Sciatic nerve (tissue), 2 donors: ENCODE data around the gene SLC30A1. TPM values are rescaled to one million over a fixed set of nuclear protein-coding genes. Genes with fewer than 3 reads are reported as not detected.
"Not testable (repeated sequence)": the region's sequence is repeated elsewhere in the genome, so short reads cannot be mapped to it uniquely, and the experiment has no call there.

Source experiments
- ATAC-seq: fragments of 200-7000 bp; cut with Tn5 transposase; one replicate; pipeline ENCODE4 v1.9.1; 2020; ENCODE audit warnings: mild to moderate bottlenecking, moderate library complexity
- DNase-seq: peaks from one replicate; pipeline ENCODE4 v3.0.0-alpha.2; 2020; ENCODE audit warnings: low spot score
- intact Hi-C: fragments of 100-400 bp; cut with DNase I; formaldehyde crosslinking; loops from one replicate; pipeline ENCODE4 v1.14.2; 2022
- total RNA-seq: library from RNA; stranded (reverse); fragmentation: NEBNext Ultra II Directional; extraction: Animal tissue kit (Norgen Biotek cat#: 25700); gene quantifications from one replicate; pipeline ENCODE4 v1.2.1, GENCODE V29; 2021
- donor health status: DM: no; HTN: no; CAD: no.
- donor health status: DM: no; HTN: no; CAD: no.

The SLC30A1 gene
- total RNA-seq = 24.6 TPM

GRCh38 chr1:211578640-211579439 lies at the start of gene SLC30A1:
SLC30A1 (minus strand) TSS chr1:211579161; CDS start chr1:211578612, 549 bp downstream.
- peak; percentile 99 for ATAC-seq
- intact Hi-C loops = no loop called here

GRCh38 chr1:211628417-211628816 lies 49.5 kb upstream of the SLC30A1 start:
- intact Hi-C loops = no loop called here
- DNase-seq = no peak
- ATAC-seq = no peak

More at GRCh38 chr1:211578640-211579439, at the start of gene SLC30A1:
- DNase-seq = peak; percentile 100

DNA sequence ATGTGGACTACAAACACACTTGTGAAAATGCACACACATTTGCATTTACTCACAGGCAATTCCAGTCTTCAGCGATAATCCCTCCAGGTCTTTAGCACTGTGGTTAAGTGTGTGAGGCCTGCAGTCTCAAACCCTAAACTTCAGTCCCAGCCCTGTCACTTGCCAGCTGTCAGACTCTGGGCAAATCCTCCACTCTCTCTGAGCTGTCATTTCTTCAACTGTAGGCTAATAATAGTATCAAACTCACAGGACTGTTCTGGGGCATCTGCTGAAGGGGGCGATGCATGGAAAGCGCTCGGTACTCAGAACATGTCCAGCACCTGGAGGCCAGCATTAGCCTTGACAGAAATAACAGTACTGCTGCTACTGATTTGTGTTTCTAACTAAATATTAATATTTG lies 48.3 kb upstream of the SLC30A1 start:
- ATAC-seq = no peak
- no peak for DNase-seq
- intact Hi-C loops = no loop called here

DNA sequence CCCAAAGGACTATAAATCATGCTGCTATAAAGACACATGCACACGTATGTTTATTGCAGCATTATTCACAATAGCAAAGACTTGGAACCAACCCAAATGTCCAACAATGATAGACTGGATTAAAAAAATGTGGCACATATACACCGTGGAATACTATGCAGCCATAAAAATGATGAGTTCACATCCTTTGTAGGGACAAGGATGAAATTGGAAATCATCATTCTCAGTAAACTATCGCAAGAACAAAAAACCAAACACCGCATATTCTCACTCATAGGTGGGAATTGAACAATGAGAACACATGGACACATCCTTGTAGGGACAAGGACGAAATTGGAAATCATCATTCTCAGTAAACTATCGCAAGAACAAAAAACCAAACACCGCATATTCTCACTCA lies 46.9 kb upstream of the SLC30A1 start:
- intact Hi-C loops, DNase-seq, ATAC-seq: not testable (repeated sequence)

DNA sequence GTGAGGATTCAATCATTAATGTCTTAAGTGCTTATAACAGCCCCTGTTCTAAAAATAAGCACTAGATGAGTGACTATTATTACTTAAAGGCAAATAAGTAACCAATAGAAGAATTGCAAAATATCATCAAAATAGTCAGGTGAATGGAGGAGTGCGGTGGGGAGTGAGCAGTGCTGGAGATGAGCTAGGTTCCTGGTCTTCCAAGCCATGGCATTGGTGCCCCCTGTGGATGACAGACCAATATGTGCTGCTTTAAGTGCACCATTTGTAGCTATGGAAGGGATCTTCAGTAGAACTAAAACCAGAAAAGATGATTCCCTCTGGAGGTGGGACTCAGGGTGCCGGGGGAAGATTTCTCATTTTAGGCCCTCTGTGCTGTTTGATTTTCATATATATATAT lies 46.1 kb upstream of the SLC30A1 start:
- DNase-seq = no peak
- intact Hi-C loops = no loop called here

GRCh38 chr1:211623515-211623914 lies 44.6 kb upstream of the SLC30A1 start:
- ATAC-seq (no peak), DNase-seq (no peak)
- intact Hi-C loops = no loop called here

More for the DNA sequence above, 46.1 kb upstream of the SLC30A1 start:
- ATAC-seq = peak; percentile 75

DNA sequence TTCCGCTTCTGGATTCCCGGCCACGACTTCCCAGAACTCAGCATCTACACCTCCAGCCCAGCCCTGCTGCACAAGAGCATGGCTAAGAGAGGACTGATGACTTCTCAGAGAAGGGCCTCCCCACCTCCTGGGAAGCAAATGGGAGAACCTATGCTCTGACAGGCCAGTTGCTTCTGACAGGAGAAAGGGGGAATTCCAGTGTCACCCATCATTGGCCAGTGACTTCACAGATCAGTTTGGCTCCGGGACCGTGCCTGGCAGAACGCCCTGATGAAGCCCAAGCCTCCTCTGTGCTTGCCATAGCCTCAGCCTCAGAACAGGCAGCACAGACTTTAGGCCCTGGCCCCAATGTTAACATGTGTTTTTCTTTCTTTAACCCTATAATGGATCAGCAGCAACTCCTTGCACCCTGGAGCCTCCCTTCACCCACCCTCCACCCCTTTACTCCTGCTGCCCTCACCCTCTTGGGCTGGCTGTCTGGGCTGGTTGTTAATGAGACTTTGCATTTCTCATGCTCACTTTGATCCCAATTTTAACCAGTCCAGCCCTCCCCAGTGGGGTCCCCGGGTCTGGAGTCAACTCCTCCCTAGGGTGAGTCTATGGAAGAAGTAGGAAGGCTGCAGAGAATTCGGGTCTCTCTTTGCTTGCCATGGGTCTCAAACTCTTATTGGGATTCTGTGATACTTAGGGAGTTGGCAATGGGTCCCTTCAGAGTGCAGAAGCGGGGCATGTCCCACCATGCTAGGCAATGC lies 42.7 kb upstream of the SLC30A1 start:
- intact Hi-C loops = no loop called here
- no peak for ATAC-seq
- DNase-seq = no peak

DNA sequence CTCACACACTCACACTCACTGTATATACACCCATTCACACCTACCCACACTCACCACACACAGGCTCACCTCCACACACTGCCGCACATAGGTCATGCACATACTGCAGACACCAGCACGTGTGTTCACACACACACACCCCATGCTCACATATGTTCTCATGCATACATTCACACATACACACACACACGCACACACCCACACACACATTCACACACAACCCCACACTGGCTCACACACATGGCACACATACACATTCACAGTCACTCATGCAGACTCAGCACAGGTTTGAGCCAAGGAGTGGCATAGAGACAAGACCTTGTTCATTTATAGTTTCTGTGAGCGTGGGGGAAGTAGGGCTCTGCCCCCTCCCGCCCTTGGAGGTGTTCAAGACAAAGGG lies 41.1 kb upstream of the SLC30A1 start:
- ATAC-seq (no peak), DNase-seq (no peak)
- intact Hi-C loops = no loop called here

GRCh38 chr1:211619033-211619996 lies 40.4 kb upstream of the SLC30A1 start:
- intact Hi-C loops = no loop called here
- no peak for DNase-seq
- no peak for ATAC-seq

GRCh38 chr1:211616965-211617297 lies 38.0 kb upstream of the SLC30A1 start:
- no peak for ATAC-seq
- intact Hi-C loops = no loop called here
- DNase-seq = no peak

DNA sequence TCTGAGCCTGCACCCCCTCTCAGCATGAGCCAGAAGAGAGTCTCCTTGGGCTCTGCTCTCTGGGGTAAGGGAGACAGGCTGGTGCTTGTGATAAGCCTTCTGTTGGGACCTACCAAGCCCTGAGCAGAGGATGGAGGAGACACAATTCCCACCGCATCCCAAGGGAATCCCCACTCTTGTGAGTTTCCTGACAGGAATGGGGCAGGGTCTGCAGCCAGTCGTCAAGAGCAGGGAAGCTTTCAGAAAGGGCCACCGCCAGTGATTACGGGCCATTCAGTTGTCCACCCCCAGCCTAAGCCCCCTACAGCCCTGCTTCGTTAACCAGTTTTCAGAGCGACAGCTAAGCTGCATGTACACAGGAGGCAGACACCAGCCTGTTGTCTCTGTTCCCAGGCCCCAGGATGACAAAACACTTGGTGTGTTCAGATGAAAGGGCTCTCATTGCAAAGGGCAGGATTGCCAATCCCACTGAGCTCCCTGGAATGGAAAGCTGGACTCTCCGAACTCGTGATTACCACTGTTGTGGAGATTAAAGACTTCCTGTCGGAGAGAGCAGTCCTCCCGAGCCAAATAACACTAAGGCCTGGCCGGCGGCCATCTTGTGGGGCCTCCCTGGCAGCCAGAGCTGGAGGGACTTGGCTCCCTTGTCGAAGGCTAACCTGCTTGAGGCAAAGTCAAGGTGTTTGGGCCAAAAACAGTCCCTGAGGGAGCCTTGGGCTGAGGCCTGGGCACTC lies 37.4 kb upstream of the SLC30A1 start:
- intact Hi-C loops = no loop called here
- DNase-seq (peak; percentile 84), ATAC-seq (peak; percentile 78)

DNA sequence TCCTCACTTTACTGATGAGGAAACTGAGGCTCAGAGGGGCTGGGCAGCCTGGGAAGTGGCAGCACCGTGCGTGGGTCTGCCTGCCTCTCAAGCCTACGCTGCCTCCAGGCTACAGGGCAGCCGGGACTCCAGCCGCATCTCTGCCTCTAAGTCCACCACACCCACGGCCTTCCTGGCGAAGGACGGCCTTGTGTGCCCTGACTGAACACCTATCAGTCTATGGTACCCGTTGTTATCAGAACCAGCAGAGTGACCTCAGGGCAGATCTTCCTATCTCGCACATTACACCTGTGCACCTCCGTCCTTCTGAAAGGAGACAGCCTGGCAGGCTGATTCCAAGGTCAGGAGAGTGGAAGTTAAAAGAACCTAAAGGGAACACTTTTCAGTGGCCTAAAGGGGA lies 35.7 kb upstream of the SLC30A1 start:
- DNase-seq (no peak), ATAC-seq (no peak)
- intact Hi-C loops = no loop called here

DNA sequence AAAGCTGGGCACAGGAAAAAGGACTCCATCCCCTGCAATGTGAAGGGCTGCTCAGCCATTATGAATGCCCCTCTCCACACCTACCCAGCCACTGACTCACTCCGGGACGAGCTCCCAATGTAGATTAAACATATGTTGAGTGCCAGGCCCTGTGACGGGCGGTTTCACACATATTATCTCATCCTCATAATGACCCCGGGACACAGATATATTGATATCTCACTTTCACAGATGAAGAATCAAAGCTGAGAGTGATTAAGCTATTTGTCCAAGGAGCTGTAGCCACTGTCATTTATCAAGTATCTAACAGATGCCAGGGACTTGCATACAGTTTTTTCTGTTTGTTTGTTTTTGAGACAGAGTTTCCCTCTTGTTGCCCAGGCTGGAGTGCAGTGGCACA lies 35.0 kb upstream of the SLC30A1 start:
- intact Hi-C loops = no loop called here
- DNase-seq (no peak), ATAC-seq (no peak)

- intact Hi-C loops = no loop called here
- DNase-seq = peak; percentile 85
- ATAC-seq = peak; percentile 81
These were observed 34.4 kb upstream of the SLC30A1 start for GRCh38 chr1:211613108-211613947.

- no peak for ATAC-seq
- intact Hi-C loops = no loop called here
- no peak for DNase-seq
These were observed 33.8 kb upstream of the SLC30A1 start for GRCh38 chr1:211612786-211613107.

DNA sequence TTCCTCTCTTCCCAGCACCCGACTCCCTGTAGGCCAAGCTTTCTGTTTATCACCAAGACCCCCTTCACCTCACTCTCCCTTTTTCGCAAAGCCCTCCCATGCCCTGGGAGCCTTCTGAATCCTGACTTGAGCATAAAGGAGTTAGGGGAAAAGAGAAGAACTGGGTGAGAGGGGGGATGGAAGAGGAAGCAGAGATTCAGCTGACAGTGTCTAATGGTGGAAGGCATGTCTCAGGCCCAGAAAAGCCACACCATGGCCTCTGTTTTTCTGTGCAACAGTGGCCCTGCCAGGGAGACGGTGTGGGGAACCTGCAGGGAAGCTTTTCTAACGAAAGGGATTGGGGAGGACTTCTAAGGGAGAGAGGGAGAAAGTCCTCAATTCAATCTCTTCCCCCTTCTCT lies 32.9 kb upstream of the SLC30A1 start:
- intact Hi-C loops = no loop called here
- DNase-seq (no peak), ATAC-seq (no peak)

GRCh38 chr1:211610779-211611556 lies 32.0 kb upstream of the SLC30A1 start:
- intact Hi-C loops = no loop called here
- DNase-seq (no peak), ATAC-seq (peak; percentile 62)
